Keratinocyte (primary cell): Measurements from ENCODE around the gene PRKN. TPM values are rescaled to one million over a fixed set of nuclear protein-coding genes. Genes with fewer than 3 reads are reported as not detected.

Experiments
- DNase-seq: peaks from one replicate; pipeline ENCODE4 v3.0.0-alpha.2; 2011; ENCODE audit warnings: low read depth, missing footprints, low spot score
- FAIRE-seq: peaks from 2 replicates; lab custom pipeline; 2011; peaks lifted over from hg19 to GRCh38; lab: Jason Lieb, UNC
- H2AFZ ChIP-seq: 2 replicates; pipeline ENCODE4 v1.6.0; 2012; ENCODE audit warnings: low read length, control low read depth, inconsistent platforms; ENCODE audit not compliant: control insufficient read depth
- H3K27ac ChIP-seq: 2 replicates; pipeline ENCODE4 v1.5.1; 2011; ENCODE audit warnings: low read length; ENCODE audit not compliant: control insufficient read depth, insufficient read depth
- H3K27me3 ChIP-seq: 3 replicates; pipeline ENCODE4 v1.6.0; 2011; ENCODE audit warnings: low read length; ENCODE audit not compliant: control insufficient read depth, insufficient read depth; ENCODE audit errors: extremely low read depth
- H3K36me3 ChIP-seq, 2 experiments: 2 replicates in 1 of 2; 3 replicates in 1 of 2; pipeline ENCODE4 v1.5.1; 2011; ENCODE audit warnings: low read length in 2 of 2, mild to moderate bottlenecking in 1 of 2; ENCODE audit not compliant: control insufficient read depth in 2 of 2, insufficient read depth in 2 of 2; ENCODE audit errors: extremely low read depth in 1 of 2
- H3K4me1 ChIP-seq: 3 replicates; pipeline ENCODE4 v1.5.1; 2011; ENCODE audit warnings: low read length; ENCODE audit not compliant: control insufficient read depth, insufficient read depth; ENCODE audit errors: extremely low read depth
- H3K4me2 ChIP-seq: 3 replicates; pipeline ENCODE4 v1.6.0; 2011; ENCODE audit warnings: low read depth, low read length; ENCODE audit not compliant: control insufficient read depth, insufficient read depth; ENCODE audit errors: extremely low read depth
- H3K4me3 ChIP-seq, 3 experiments: fragments of 200-600 bp in 1 of 3; sonication (generic) in 1 of 3; 2 replicates in 2 of 3; 3 replicates in 1 of 3; pipeline ENCODE4 v1.5.1; 2011 to 2016; ENCODE audit warnings: low read length in 3 of 3, mild to moderate bottlenecking in 3 of 3, control low read depth in 2 of 3, inconsistent platforms in 1 of 3, low read depth in 1 of 3, mixed read lengths in 1 of 3, mixed run types in 1 of 3, moderate library complexity in 1 of 3; ENCODE audit not compliant: control insufficient read depth in 2 of 3, insufficient read depth in 2 of 3; ENCODE audit errors: extremely low read depth in 1 of 3
- H3K79me2 ChIP-seq: 2 replicates; pipeline ENCODE4 v1.6.0; 2012; ENCODE audit warnings: low read length; ENCODE audit not compliant: control insufficient read depth, insufficient read depth
- H3K9ac ChIP-seq: 3 replicates; pipeline ENCODE4 v1.6.0; 2011; ENCODE audit warnings: low read length; ENCODE audit not compliant: control insufficient read depth, insufficient read depth; ENCODE audit errors: extremely low read depth
- H3K9me1 ChIP-seq: 3 replicates; pipeline ENCODE4 v1.6.0; 2011; ENCODE audit warnings: low read length; ENCODE audit not compliant: control insufficient read depth, insufficient read depth; ENCODE audit errors: extremely low read depth
- H3K9me3 ChIP-seq: 2 replicates; pipeline ENCODE4 v1.5.1; 2012; ENCODE audit warnings: low read depth, low read length; ENCODE audit not compliant: control insufficient read depth
- H4K20me1 ChIP-seq: 3 replicates; pipeline ENCODE4 v1.6.0; 2011; ENCODE audit warnings: low read length; ENCODE audit not compliant: control insufficient read depth, insufficient read depth; ENCODE audit errors: extremely low read depth
- CTCF ChIP-seq, 3 experiments: IDR thresholded peaks in 1 of 3; conservative IDR thresholded peaks in 1 of 3; optimal IDR thresholded peaks in 1 of 3; 2 replicates in 2 of 3; 3 replicates in 1 of 3; pipeline versions ENCODE3 to v1.5.1; 2011; ENCODE audit warnings: low read length in 3 of 3, mild to moderate bottlenecking in 3 of 3, moderate library complexity in 2 of 3, control low read depth in 1 of 3, inconsistent platforms in 1 of 3; ENCODE audit not compliant: insufficient read depth in 2 of 3; ENCODE audit errors: extremely low read depth in 1 of 3
- EZH2 ChIP-seq: IDR thresholded peaks from one replicate; pipeline ENCODE4 v1.6.1; 2012; ENCODE audit warnings: inconsistent platforms, mild to moderate bottlenecking, low read length, moderate library complexity
- dilution Hi-C: fragments of 300-500 bp; cut with MboI; formaldehyde crosslinking; loops from one replicate; pipeline ENCODE4 v1.7.0; 2020; ENCODE audit warnings: low sequenced_read_pairs; ENCODE audit not compliant: extremely low pct_ligation_motif_present
- polyA plus RNA-seq, 5 experiments: library from polyadenylated mRNA; depleted of rRNA in 3 of 5; stranded (reverse) in 3 of 5; stranded (forward) in 1 of 5; unstranded in 1 of 5; fragments of >200 nt; gene quantifications; 1 replicate in 1 of 5; 2 replicates in 3 of 5; 3 replicates in 1 of 5; pipeline versions ENCODE4 v1.2.1 to v1.2.3, GENCODE V29; 2011 to 2012; ENCODE audit warnings: missing spikeins in 2 of 5, low read depth in 1 of 5, low replicate concordance in 1 of 5

Gene PRKN
- polyA plus RNA-seq, 1 donor (not counting 4 experiments of a cell fraction or from before 2014, with no cell fraction given) = 0.67 TPM

DNA sequence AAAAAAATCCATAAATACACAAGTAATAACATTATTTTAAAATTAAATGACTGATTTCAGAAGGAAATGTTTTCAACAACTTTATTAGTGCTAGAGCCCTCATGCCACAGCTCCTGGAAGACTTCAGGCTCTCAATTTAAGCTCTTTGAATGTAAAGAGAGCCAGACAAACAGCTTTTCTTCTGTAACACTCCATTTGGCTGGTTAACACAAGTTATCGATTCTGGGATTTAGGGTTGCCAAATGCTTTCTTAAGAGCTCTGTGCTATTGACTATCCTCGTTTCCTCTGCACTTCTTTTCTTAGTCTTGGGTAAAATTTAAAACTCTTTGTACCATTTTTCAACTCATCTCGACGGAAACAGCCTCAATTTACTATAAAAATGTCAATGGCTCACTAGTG, 402.5 kb downstream of the PRKN start:
- dilution Hi-C loops = no loop called here
- no peak for FAIRE-seq
- no peak for TF ChIP-seq EZH2
- TF ChIP-seq CTCF (optimal IDR thresholded peaks at IDR 0.05 in 1 of 3, IDR thresholded peaks at IDR 0.05 in 1 of 3, conservative IDR thresholded peaks at IDR 0.05 in 1 of 3; ENCODE audit: extremely low read depth in 1 of 3, insufficient read depth in 2 of 3, low read length in 3 of 3) = no peak

GRCh38 chr6:162315291-162315690, 412.3 kb downstream of the PRKN start:
- no peaks in the 10 kb centered on the region for H3K79me2 ChIP-seq
- no peak overlapping the region for H3K9ac ChIP-seq
- no peaks in the 10 kb centered on the region for H3K9me3 ChIP-seq
- H3K4me2 ChIP-seq = no peak overlapping the region
- no peaks in the 10 kb centered on the region for H3K27me3 ChIP-seq
- H3K4me1 ChIP-seq = no peaks in the 10 kb centered on the region
- TF ChIP-seq CTCF (optimal IDR thresholded peaks at IDR 0.05 in 1 of 3, IDR thresholded peaks at IDR 0.05 in 1 of 3, conservative IDR thresholded peaks at IDR 0.05 in 1 of 3; ENCODE audit: extremely low read depth in 1 of 3, insufficient read depth in 2 of 3, low read length in 3 of 3) (no peak), EZH2 (no peak)
- no peaks in the 10 kb centered on the region for H4K20me1 ChIP-seq
- dilution Hi-C loops = no loop called here
- no peak overlapping the region for H3K27ac ChIP-seq
- H3K9me1 ChIP-seq = no peaks in the 10 kb centered on the region
- no peak for DNase-seq
- no peak overlapping the region for H2AFZ ChIP-seq
- FAIRE-seq = no peak
- H3K36me3 ChIP-seq = no peaks in the 10 kb centered on the region
- H3K4me3 ChIP-seq = no peak overlapping the region

More for the DNA sequence above, 402.5 kb downstream of the PRKN start:
- Histone ChIP-seq H3K79me2 (no peaks in the 10 kb centered on the region), H3K9me1 (no peaks in the 10 kb centered on the region), H3K4me3 (no peak overlapping the region), H3K4me2 (no peak overlapping the region), H3K4me1 (no peaks in the 10 kb centered on the region), H2AFZ (no peak overlapping the region), H3K27me3 (no peaks in the 10 kb centered on the region), H3K9me3 (no peaks in the 10 kb centered on the region), H3K27ac (no peak overlapping the region), H3K36me3 (no peaks in the 10 kb centered on the region), H3K9ac (no peak overlapping the region), H4K20me1 (no peaks in the 10 kb centered on the region)
- no peak for DNase-seq
